SK-N-SH treated with all-trans-retinoic acid at 6 μM for 48 hours (cell line): ENCODE measurements around the gene KCNMA1.

ENCODE experiments used
- ARNTL ChIP-seq: fragments of 450-650 bp; formaldehyde crosslinking; IDR thresholded peaks from 2 replicates; pipeline ENCODE4 v1.5.0; 2020; ENCODE audit warnings: low read depth, mild to moderate bottlenecking, moderate library complexity, borderline replicate concordance
- RARB ChIP-seq: fragments of 250-450 bp; sonication (Bioruptor Pico); IDR thresholded peaks from 2 replicates; pipeline ENCODE4 v1.8.0; 2021; ENCODE audit warnings: mild to moderate bottlenecking, moderate library complexity
- TCF4 ChIP-seq: fragments of 250-450 bp; sonication (Bioruptor Pico); IDR thresholded peaks from 2 replicates; pipeline ENCODE4 v1.8.0; 2021; ENCODE audit warnings: mild to moderate bottlenecking, moderate library complexity, borderline replicate concordance
- ZNF70 ChIP-seq: fragments of 450-650 bp; formaldehyde crosslinking; IDR thresholded peaks from 2 replicates; pipeline ENCODE4 v1.5.0; 2020; ENCODE audit warnings: mild to moderate bottlenecking, moderate library complexity

GRCh38 chr10:77498210-77498609, 139.4 kb downstream of the KCNMA1 start:
- TF ChIP-seq RARB (CRISPR knock-in tag) (no peak), ZNF70 (no peak), ARNTL (CRISPR knock-in tag) (no peak), TCF4 (CRISPR knock-in tag) (no peak)
